GM19324 (cell line): Measurements from ENCODE around the gene SIRT6.
"Not testable (repeated sequence)": the region's sequence is repeated elsewhere in the genome, so short reads cannot be mapped to it uniquely, and the experiment has no call there.

Source experiments
- ATAC-seq: cut with Tn5 transposase; IDR thresholded peaks from one replicate; pipeline ENCODE4 v1.9.1; 2021; ENCODE audit warnings: mild to moderate bottlenecking, moderate library complexity; ENCODE audit not compliant: unreplicated experiment, low FRiP score

The SIRT6 gene

GRCh38 chr19:4200940-4201542 lies 18.7 kb upstream of the SIRT6 start:
- no peak for ATAC-seq

DNA sequence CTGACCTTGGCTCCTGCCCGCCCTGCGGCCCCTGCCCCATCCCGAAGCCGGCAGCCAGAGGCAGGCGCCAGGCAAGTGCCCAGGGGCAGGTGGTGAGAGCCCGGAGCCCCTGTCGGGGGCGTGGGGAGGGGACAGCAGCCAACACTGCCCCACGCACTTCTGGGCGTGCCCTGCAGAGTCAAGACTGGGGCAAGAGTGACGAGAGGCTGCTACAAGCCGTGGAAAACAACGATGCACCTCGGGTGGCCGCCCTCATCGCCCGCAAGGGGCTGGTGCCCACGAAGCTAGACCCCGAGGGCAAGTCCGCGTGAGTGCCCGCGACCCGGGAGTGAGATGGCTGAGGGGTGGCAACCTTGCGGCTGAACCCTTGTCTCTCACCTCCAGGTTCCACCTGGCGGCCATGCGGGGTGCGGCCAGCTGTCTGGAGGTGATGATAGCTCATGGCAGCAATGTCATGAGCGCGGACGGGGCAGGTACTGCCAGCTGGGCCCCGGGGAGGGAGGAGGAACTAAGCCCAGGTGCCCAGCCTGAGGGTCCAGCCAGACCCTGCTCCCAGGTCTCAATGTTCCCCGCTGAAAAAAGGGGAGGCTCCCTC lies 17.4 kb upstream of the SIRT6 start:
- no peak for ATAC-seq

GRCh38 chr19:4198467-4199126 lies 16.2 kb upstream of the SIRT6 start:
- no peak for ATAC-seq

GRCh38 chr19:4197625-4198466 lies 15.5 kb upstream of the SIRT6 start:
- no peak for ATAC-seq

DNA sequence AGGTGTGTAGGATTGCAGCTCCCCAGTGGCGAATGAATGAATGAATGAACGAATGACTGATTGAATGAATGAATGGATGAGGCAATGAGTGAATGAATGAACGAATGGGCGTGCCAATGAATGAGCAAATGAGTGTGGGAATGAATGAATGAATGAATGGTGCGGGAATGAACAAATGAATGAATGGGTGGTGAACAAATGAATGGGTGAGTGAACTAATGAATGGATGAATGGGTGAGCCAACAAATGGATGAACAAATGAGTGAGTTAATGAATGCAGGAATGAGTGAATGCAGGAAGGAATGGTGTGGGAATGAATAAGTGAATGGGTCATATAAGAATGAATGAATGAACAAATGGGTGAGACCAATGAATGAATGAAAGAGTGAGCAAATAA lies 14.9 kb upstream of the SIRT6 start:
- ATAC-seq = no peak

GRCh38 chr19:4196587-4197148 lies 14.3 kb upstream of the SIRT6 start:
- ATAC-seq = no peak

- no peak for ATAC-seq
These were observed 13.6 kb upstream of the SIRT6 start for GRCh38 chr19:4196009-4196408.

DNA sequence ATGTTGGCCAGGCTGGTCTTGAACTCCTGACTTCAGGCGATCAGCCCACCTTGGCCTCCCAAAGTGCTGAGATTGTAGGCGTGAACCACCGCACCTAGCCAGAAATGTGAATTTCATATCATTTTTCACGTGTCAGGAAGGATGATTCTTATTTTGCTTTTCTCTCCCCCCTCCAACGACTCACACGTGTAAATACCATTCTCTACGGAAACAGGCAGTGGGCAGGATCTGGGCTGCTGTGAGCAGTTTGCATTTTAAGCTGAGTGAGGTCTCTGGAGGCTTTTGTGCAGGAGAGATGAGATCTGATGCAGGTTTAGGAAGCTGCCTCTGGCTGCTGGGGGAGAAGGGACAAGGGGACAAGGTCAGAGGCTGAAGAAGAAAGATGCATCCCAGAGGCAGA lies 12.0 kb upstream of the SIRT6 start:
- ATAC-seq = no peak

DNA sequence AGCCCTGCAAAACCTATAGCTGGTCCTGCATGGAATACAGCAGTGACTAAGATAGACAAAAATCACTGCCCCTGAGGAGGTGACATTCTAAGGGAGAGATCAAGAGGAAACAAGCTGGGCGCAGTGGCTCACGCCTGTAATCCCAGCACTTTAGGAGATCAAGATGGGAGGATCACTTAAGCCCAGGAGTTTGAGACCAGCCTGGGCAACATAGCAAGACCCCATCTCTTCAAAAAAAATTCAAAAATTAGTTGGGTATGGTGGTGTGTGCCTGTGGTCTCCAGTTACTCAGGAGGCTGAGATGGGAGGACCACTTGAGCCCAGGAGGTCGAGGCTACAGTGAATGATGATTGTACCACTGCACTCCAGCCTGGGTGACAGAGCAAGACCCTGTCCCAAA lies 10.2 kb upstream of the SIRT6 start:
- not testable (repeated sequence) for ATAC-seq

DNA sequence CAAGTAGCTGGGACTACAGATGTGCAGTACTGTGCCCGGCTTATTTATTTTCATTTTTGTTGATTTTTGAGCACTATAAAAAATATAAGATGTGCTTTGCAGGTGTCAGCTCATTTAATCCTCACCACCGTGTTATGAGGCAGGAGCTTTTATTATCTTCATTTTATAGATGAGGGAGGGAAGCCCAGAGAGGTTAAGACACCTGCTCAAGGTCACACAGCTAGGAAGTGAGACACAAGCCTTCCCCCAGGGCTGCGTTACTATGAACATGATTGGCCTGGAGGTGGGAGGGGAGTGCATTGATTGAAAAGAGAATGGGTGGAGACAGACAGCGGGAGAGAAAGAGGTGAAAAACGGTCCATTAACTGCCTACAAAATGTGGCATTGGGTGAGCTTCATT lies 7.3 kb upstream of the SIRT6 start:
- no peak for ATAC-seq

DNA sequence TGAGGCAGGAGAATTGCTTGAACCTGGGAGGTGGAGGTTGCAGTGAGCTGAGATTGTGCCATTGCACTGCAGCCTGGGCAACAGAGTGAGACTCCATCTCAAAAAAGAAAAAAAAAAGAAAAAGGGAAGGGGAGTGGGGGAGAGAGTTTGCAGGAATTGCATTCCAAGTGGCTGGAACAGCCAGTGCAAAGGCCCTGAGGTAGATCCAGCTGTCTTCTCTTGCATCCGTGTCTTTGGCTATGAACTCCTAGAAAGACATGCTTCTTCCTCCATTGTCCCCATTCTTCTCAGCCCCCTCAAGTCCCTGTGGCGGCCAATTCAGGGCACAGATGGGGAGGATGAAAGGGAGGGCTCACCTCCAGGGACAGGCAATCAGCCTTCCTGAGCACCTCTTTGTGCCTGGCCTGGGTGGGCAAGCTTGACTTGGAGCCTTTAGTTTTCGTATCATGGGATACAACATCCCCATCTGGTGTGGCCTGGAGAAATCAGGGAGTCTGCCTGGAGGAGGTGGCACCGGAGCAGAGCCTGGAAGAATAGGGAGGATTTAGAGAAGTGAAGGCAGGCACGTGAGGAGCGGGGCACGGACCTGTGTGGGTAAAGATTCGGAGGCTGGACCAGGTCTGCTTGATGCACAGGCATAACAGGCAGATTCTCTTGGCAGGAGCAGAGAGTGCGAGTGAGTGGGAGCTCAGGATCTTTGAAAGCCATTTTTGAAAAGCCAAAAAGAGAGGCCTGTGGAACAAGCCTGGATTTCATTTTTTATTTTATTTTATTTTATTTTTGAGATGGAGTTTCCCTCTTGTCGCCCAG lies 5.2 kb upstream of the SIRT6 start:
- ATAC-seq = no peak

GRCh38 chr19:4186087-4186993 lies 4.0 kb upstream of the SIRT6 start:
- ATAC-seq = no peak

DNA sequence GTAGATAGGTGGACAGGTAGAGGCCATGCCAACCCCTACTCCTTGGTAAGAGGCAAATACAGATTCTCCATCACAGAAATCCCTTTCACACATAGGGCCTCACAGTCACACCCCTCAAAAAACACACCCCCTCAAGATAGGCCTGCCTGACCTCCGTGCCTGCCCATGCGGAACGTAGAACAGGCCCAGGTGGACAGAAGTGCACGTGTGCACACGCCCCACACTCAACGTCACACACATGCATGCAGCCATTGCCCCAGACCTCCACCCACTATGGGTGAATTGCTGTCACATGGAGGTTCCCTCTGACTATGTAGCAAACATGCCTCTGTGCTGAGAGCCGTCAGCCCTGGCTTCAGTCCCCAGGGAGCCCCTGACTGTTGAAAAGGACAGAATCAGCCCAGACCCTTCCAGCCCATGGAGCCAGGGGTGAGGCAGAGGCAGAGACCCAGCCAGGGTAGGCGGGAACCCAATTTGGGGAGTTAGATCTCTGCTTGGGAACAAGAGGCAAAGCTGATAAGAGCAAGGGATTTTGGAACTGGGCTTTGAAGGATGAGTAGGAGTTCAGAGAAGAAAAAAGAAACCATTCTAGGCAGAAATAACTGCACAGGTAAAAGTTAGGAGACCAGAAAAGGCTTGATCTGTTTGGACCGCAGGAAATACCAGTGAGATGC lies 3.2 kb upstream of the SIRT6 start:
- ATAC-seq = no peak

DNA sequence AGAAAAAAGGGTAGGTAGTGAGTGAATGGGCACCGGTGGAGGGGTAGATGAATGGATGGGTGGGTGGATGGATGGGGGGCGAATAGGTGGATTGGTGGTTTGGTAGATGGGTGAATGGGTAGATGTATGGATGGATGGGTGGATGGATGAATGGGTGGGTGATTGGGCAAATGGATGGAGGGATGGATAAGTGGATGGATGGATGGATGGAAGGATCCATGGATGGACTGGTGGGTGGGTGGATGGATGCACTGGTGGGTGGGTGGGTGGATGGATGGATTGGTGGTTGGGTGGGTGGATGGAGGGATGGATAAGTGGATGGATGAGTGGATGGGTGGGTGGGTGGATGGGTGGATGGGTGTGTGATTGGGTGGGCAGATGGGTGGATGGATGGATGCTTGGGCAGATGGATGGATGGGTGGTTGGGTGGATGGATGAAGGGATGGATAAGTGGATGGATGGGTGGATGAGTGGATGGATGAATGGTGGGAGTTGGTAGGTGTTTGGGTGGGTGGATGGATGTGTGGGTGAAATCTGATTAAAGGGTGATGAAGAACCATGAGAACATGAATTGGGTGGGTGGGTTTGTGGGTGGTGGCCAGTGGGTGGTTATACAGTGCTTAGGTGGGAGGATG lies 2.5 kb upstream of the SIRT6 start:
- ATAC-seq = no peak

- no peak for ATAC-seq
These were observed 1.8 kb upstream of the SIRT6 start for GRCh38 chr19:4183967-4184717.

GRCh38 chr19:4181053-4181508 lies 1.3 kb downstream of the SIRT6 start:
- ATAC-seq = no peak

- ATAC-seq = no peak
These were observed 3.4 kb downstream of the SIRT6 start for GRCh38 chr19:4178990-4179389.
